ENCODE measurements around the gene NAALADL2. TPM values are rescaled to one million over a fixed set of nuclear protein-coding genes. Genes with fewer than 3 reads are reported as not detected.
A peak's percentile ranks its signal among the peaks of the same experiment; 100 is the strongest.

NAALADL2 gene
- total and polyA plus RNA-seq, 2 donors (not counting 3 experiments of a cell fraction or from before 2014, with no cell fraction given) = 1.1 to 4.0 TPM

DNA sequence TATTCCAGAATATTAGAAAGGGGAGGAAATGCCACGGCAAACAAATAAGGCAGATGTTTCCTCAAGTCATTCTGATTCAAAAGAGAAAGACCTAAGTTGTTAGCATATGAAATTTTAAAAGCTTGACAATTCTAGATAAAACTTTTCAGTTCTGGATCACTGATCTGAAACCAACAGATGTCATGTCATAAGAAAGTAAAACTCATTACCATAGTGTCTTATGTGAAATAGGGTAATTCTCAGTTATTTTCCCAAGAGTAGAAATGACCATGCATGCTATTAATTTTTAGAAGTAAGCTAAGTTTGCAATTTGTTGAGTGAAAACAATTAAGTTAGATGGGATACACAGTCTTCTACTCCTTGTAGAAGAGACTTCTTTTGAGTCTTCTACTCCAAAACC is 630.3 kb downstream of the NAALADL2 start:
- Histone ChIP-seq H3K9ac (replicated peaks; ENCODE audit: extremely low read depth, insufficient read depth, low read length) (no peak overlapping the region), H3K27me3 (ENCODE audit: control insufficient read depth in 2 of 2, insufficient read depth in 2 of 2, low read length in 2 of 2) (no peaks in the 10 kb centered on the region), H3K9me1 (replicated peaks; ENCODE audit: control insufficient read depth, extremely low read depth, insufficient read depth, low read length) (no peaks in the 10 kb centered on the region), H3K27ac (ENCODE audit: insufficient read depth, low read depth, low read length) (no peak overlapping the region), H4K20me1 (replicated peaks; ENCODE audit: control insufficient read depth, extremely low read depth, insufficient read depth, low read length) (no peaks in the 10 kb centered on the region), H3K4me2 (ENCODE audit: insufficient read depth, low read length) (no peak overlapping the region), H2AFZ (ENCODE audit: low read depth, low read length) (no peak overlapping the region), H3K4me3 (replicated peaks in 1 of 3; ENCODE audit: insufficient read depth in 1 of 3, low read depth in 1 of 3, low read length in 3 of 3) (no peak overlapping the region), H3K79me2 (ENCODE audit: control insufficient read depth, insufficient read depth, low read length) (no peaks in the 10 kb centered on the region), H3K36me3 (ENCODE audit: control insufficient read depth in 2 of 2, extremely low read depth in 1 of 2, insufficient read depth in 2 of 2, low read length in 2 of 2) (no peaks in the 10 kb centered on the region), H3K9me3 (replicated peaks; ENCODE audit: control insufficient read depth, insufficient read depth, low read length) (no peaks in the 10 kb centered on the region), H3K4me1 (ENCODE audit: control insufficient read depth, extremely low read depth, insufficient read depth, low read length) (no peaks in the 10 kb centered on the region)
- DNase-seq (ENCODE audit: low read depth, low spot score) = peak; percentile 5
- ChIA-PET CTCF (no interaction called here), POLR2A (no interaction called here)
- TF ChIP-seq POLR2AphosphoS5 (IDR thresholded peaks at IDR 0.05; ENCODE audit: insufficient read depth, low read depth, low read length) (no peak), EZH2 (IDR thresholded peaks at IDR 0.05; ENCODE audit: borderline replicate concordance, low read depth, low read length, severe bottlenecking) (no peak), POLR2A (IDR thresholded peaks at IDR 0.05; ENCODE audit: low read depth, low read length) (no peak), MYC (IDR thresholded peaks at IDR 0.05; ENCODE audit: low read depth, low read length) (no peak), GATA2 (IDR thresholded peaks at IDR 0.05; ENCODE audit: insufficient read depth, insufficient read length, low read depth, low read length) (no peak), FOS (IDR thresholded peaks at IDR 0.05; ENCODE audit: borderline replicate concordance, insufficient read depth, low read length) (no peak), JUN (IDR thresholded peaks at IDR 0.05; ENCODE audit: borderline replicate concordance, insufficient read depth, insufficient read length, low read depth) (no peak)
- TF ChIP-seq, protein P1, sequence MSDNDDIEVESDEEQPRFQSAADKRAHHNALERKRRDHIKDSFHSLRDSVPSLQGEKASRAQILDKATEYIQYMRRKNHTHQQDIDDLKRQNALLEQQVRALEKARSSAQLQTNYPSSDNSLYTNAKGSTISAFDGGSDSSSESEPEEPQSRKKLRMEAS (IDR thresholded peaks at IDR 0.05; ENCODE audit: insufficient read depth, insufficient read length) = no peak
- TF ChIP-seq, protein P2, sequence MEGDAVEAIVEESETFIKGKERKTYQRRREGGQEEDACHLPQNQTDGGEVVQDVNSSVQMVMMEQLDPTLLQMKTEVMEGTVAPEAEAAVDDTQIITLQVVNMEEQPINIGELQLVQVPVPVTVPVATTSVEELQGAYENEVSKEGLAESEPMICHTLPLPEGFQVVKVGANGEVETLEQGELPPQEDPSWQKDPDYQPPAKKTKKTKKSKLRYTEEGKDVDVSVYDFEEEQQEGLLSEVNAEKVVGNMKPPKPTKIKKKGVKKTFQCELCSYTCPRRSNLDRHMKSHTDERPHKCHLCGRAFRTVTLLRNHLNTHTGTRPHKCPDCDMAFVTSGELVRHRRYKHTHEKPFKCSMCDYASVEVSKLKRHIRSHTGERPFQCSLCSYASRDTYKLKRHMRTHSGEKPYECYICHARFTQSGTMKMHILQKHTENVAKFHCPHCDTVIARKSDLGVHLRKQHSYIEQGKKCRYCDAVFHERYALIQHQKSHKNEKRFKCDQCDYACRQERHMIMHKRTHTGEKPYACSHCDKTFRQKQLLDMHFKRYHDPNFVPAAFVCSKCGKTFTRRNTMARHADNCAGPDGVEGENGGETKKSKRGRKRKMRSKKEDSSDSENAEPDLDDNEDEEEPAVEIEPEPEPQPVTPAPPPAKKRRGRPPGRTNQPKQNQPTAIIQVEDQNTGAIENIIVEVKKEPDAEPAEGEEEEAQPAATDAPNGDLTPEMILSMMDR (IDR thresholded peaks at IDR 0.05; ENCODE audit: extremely low read depth in 1 of 2, insufficient read depth in 1 of 2, low read depth in 1 of 2, low read length in 2 of 2) = no peak
- BruUV-seq (replicated peaks) = no TSS peak
- dilution Hi-C loops (cut with MboI; ENCODE audit: extremely low pct_ligation_motif_present, low sequenced_read_pairs) = no loop called here
- no peak for FAIRE-seq
- intact Hi-C loops (cut with micrococcal nuclease) = no loop called here

Data from endothelial cell of umbilical vein (primary cell).